ENCODE measurements around the gene MBNL1.
"Not testable (repeated sequence)": the region's sequence is repeated elsewhere in the genome, so short reads cannot be mapped to it uniquely, and the experiment has no call there.

MBNL1 gene

DNA sequence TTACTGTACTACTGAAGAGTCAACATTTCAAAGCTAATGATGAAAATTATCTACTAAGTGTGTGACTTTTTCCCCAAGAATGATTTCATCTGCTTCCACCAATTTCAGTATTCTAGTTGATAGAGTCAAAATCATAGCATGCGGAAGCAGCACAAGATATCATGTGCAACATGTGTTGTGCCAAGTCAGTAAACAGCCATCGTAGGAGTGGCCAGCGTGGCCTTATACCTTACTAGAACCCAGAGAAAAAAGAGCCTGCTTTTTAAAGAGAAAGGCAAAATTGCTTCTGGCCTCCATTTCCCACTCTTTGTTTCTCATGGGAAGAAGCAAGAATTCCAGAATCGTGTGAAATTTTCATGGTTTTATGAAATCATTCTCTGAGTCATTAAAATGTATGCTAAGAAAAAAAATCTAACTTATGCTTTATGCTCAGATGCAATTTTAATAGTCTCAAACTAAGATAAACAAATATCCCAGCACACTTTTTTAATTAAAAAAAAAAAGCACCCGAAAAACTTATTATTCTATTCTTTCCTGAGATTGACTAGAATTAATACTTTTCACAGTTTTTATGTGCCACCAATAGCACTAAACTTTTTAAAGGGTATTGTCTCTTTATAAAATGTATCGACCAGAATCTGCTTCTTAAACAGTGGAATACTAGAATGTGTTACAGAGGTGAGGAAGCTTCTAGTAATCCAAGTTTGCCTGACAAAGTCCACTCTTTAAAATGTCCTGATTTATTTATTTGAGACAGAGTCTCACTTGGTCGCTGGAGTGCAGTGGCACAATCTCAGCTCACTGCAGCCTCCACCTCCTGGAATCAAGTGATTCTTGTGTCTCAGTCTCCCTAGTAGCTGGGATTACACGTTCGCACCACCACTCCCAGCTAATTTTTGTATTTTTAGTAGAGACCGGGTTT, 87.3 kb downstream of the MBNL1 start:
- no peak for DNase-seq

DNA sequence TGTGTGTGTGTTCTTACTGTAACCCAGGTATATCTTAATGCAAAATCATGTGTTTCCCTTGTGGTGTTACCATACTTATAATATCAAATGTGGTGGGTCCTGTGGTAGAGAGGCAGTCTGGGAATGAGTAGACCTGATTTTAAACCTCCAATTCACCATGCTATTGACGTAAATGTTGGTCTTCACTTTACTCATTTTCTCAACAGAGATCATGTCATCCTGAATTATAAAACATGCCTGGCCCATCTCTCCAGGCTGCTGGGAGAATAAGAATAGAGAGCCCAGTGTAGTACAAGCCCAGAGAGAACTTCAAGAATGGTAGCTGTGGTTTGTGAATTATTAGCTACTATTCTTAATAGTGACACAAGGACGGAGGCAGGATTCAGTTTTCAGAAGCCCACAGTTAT, 88.1 kb downstream of the MBNL1 start:
- DNase-seq: no peak

DNA sequence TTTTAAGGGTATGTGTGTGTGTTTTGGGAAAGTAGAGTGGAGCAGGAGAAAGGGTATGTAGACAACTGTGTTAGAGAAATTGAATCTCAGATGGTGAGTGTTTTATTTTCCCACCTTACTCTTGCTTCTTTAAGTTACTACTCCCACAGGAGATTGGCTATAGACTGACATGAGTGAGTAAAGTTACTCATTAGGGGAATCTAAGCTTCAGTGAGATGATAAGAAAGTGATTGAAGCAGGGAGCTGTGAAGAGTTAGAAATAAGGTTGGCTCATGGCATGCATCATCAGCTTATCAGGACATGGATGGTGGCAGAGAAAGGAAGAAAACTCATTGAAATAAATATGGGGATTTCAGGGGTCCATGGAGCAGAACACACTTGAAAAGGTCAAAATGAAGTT, 88.9 kb downstream of the MBNL1 start:
- no peak for DNase-seq

DNA sequence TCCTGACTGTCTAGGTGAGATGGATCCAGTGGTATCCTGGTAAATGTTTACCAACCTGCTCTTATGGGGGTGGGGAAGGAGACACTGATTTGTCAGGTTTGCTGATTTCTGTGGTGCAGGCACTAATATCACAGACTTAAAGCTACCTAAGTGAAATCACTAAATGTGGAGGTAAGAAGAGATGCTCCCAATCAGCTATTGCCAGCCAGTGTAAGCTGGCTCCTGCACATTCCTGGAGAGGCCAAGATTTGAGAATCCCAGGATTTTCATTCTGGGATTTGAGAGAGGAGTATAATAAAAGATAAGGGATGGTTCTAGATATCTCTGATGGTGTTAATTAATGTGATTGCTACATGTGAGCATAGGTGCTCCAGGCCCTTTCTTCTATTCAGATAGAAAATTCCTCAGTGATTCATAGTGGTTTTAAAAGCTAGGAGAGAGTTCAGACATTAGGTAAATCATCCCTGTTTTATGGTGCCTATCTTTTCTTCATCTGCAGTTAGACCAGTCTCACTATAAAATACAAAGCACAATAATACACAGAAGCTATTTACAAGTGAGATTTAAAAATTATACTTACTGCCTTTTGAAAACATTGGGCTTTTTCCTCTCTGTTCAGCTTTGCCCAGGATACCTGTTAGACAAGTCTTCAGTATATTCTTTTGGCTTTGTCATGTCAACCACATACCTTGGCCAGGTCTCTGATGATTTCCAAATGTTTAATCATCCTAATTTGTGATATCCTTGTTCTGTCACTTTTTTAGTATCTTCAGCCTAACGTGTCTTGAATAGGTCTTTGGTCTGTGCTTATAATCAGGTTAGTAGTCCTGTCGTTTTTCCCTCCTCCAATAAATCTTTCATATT, 90.9 kb downstream of the MBNL1 start:
- no peak for DNase-seq

DNA sequence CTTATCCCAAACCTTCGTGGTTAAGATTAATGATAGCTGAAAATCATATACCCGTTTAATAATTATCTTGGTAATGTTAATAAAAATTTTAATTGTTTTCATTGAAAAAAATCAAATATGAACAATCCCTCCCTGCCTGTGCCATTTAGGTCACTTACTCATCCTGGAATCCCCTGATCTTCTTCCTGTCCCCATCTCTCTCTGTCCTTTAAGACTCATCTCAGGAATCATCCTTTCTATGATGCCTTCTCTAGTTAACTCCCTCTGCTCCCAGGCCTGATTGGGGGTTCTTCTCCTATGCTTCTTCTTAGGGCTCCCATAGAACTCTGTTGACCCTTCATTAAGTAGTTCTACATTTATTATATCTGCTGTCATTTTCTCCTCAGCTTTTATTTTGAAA, 91.6 kb downstream of the MBNL1 start:
- DNase-seq: no peak

DNA sequence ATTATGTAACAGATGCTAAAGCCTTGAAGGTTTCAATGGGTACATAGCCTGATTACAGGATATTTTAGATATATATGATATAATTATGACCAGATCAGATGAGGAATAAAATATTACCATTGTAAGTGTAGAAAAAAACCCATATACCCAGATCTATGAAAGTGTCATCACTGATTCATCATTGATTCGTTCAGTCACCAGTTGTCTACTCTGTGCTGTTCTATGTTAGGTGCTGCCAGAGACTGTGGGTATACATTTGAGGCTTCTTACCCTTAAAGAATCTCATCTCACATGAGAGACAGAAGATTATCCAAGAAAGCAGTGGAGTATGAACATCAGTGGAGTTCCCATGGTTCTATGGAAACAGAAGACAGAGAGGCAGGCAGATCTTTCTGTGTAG, 92.2 kb downstream of the MBNL1 start:
- no peak for DNase-seq

DNA sequence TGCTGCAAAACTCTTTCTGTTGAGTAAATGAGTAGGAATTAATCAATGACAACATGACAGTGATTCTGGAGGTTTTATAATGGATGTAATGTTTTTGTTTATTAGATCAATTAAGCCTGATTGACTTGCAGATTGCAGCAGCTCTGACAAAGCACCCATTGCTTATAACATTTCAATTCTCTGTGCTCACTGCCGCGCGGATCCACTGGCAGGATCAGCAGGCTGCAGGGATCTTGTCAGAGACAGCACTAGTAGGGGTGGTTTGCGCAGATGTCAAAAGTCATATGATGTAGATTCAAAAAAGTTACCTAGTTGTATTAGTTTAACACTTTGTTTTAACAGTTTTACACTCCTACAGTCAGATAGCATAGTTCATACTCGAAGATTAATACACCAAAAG, 93.4 kb downstream of the MBNL1 start:
- DNase-seq: no peak

DNA sequence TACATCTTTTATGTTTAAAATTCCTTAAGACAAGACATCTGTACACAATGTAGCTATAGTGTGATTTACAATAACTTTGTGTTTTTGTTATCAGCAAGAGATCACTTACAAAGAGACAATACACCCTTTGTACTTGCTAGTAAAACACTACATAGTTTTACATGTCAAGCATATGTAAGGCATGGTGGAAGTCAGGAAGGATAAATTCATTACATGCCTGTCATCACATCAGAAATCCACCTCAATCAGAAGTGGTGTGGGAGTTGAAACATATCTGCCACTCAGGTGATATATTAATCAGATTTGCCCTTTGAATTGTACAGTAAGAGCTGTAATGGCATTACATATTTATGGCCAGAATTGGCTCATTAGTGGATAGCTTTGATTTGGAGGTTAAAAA, 95.5 kb downstream of the MBNL1 start:
- DNase-seq: no peak

DNA sequence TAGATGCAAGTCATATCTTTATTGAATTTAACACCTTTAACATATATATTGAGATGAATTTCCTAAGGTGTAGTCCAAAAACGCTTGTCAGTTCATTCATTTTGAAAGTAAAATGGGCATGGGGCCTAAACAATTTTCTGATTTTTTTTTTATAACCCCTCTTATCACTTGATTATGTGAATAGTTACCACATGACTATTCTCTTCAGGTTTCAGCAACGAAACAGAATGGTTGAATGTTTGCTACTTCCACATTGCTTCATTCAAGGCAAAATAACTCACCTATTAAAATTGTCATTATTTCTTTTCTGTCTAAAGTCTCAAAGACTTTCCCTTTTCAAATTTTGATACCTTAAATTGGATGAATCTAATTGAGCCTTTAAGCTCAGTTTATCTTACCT, 96.4 kb downstream of the MBNL1 start:
- DNase-seq: no peak

DNA sequence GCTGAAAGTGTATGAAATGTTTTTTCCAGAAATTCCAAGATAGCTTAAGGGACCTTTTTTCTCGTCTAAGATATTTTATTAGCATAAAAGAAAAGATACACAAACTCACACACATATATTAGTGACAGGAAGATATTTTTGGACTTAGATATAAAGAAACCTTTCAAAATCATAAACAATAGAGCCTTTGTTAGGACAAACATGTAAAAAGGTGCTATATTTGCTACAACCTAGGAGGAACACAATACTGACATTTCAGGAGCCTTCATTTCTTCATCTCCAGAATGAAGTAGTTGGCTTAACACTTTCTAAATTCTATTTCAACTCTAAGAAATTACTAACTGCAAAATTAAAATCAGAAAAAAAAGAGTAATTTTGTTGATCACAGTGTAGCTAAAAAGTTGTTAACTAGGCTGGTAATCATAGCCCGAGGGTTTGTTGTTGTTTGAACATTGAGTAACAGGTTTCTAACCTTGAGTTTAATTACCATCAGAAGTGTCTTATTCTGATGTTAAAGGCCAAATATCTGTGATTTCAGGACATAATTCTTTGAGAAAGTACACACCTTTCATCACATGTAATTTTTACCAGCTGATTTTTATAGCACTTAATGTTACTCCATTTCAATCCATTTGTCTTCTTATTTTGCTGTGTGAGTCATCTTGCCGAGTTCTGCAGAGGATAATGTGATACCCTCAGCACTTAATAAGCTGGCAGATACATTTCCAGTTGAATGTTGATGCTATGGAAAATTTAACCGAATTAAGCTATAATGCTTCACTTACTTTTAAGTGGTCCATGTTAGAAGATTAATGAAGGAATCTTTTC, 97.3 kb downstream of the MBNL1 start:
- DNase-seq: no peak

DNA sequence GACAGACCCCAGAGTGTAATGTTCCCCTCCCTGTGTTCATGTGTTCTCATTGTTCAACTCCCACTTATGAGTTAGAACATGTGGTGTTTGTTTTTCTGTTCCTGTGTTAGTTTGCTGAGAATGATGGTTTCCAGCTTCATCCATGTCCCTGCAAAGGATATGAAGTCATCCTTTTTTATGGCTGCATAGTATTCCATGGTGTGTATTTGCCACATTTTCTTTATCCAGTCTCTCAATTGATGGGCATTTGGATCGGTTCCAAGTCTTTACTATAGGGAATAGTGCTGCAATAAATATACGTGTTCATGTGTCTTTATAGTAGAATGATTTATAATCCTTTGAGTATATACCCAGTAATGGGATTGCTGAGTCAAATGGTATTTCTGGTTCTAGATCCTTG, 98.5 kb downstream of the MBNL1 start:
- not testable (repeated sequence) for DNase-seq

DNA sequence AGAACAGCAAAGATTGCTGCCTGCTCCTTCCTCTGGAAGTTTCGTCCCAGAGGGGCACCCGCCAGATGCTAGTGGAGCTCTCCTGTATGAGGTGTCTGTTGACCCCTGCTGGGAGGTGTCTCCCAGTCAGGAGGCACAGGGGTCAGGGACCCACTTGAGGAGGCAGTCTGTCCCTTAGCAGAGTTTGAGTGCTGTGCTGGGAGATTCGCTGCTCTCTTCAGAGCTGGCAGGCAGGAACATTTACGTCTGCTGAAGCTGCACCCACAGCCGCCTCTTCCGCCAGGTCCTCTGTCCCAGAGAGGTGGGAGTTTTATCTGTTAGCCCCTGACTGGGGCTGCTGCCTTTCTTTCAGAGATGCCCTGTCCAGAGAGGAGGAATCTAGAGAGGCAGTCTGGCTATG, 103.9 kb downstream of the MBNL1 start:
- not testable (repeated sequence) for DNase-seq

DNA sequence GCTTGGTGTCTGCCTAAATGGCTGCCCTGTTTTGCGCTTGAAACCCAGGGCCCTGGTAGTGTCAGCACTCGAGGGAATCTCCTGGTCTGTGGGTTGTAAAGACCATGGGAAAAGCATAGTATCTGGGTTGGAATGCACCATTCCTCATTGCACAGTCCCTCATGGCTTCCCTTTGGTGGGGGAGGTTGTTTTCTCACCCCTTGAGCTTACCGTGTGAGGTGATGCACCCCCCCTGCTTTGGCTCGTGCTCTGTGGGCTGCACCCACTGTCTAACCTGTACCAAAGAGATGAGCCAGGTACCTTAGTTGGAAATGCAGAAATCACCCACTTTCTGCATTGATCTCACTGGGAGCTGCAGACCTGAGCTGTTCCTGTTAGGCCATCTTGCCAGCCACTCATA, 104.7 kb downstream of the MBNL1 start:
- DNase-seq: no peak

DNA sequence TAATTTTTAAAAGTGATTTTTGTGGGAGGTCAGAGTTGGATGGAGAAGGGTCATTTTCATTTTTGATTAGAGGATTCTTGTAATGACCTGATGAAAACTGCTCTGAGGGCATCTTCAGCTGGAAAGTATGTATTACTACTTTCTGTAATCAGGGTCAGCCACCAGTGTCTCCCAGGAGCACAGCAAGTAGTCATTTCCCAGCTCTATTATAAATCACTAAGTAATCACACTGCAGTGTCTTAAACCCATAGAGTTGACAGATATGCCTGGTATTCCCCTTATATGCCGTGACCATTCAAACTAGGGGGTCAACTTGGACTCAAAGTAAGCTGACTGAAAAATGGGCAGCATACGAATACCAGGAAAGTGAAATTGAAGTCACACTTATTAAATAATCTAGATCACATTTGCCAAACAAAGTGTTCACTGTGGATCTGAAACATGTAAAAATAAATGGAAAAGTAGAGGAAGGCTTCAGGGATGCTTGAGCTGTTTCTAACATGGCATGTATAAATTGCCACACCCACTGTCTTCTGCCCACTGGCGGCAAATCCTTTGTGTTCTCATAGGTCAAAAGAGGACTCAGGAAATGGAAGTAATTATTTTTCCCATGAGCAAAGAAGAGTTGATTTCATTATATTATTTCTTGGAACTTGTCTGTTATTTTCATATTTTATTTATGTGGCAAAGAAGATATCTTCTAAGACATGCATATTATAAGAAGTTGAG, 105.7 kb downstream of the MBNL1 start:
- DNase-seq: no peak

DNA sequence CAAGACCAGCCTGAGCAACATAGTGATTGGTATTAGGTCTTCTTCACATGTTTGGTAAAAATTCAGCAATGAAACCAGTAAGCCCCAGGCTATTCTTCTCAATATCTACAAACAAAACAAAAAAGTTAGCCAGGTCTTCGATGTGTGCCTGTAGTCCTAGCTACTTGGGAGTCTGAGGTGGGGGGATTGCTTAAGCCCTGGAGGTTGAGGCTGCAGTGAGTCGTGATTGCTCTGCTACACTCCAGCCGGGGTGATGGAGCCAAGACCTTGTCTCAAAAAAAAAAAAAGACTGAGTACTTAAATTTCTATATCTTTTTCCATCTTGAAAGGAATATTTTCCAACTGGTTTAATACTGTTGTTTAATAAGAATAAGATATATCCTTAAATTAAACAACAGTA, 106.8 kb downstream of the MBNL1 start:
- no peak for DNase-seq

DNA sequence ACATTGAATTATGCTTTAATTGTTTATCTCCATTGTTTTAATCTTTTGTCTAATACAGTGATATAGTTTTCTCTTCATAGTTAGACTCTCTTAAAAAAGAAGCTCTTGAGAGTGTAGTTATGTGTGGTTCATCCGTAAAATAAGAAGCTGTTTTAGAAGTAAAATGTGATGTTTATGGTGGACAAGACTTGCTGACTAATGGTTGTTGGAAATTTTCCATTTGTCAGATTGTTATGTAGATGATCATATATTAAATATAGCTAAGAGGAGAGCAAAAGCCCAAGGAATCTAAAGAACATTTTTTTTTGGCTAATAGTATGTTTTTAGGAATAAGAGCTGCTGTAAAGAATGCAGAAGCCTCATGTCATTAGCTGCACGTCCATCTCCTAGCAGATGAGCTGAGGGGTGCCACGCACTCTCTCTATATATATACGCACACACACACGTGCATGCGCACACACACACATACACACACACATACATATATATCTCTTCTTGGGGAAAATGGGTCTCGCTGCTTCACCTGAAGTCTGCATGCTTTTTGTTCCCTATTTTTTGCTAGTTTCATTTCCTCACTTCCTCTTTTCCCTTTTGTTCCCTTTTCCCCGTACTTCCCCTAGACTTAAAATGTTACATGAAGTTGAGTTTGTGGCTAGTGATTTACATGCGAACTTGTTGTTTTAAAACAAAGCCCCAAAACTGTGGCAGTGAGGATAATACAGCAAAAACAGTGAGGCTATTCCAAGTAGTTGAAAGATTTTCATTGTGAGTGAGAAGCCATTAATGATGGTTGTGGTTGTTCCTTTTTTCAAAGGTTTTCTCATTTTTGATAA, 107.8 kb downstream of the MBNL1 start:
- no peak for DNase-seq

DNA sequence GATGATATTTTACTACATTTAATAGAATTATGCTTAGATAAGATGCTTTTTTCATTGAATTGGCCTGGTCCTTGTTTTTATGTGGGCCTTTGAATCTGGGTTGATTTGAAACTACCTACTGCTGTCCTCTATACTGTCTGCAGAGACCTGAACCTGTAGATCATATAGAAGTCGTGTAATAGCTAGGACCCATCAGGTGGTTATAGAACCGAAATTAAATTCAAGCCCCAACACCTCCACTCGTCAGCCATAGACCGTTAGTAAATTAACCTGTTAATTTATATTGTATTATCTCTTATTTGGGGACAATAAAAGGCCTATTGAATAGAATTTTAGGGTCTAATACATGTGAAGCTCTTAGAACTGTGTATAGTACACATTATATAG, 108.4 kb downstream of the MBNL1 start:
- no peak for DNase-seq

DNA sequence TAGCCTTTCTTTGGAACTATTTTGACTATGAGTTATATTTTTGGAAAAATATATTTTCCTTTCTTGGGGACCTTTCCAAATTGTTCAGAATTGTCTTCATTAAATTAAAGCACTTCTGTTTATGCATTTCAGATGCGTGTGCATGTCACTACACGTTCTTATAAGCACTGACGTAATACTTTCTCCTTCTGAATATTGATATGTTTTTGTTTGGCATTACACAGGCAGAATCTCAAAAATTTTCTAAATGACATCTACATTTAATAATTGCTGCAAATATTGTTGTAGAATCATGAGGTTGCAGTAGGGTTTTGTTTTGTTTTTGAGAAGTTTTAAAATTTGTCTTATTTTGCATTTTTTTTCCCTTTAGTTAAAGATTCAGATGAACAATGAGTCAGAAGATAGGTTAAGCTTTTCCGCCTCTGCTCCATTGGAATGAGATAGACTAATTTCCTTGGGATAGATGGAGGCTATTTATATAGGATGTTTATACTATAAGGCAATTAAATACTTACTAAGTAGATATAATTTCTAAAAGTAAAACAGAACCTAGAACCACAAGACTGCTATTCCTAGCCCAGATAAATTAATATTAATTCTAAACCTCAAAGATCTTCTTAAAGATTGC, 110.8 kb downstream of the MBNL1 start:
- DNase-seq: no peak

DNA sequence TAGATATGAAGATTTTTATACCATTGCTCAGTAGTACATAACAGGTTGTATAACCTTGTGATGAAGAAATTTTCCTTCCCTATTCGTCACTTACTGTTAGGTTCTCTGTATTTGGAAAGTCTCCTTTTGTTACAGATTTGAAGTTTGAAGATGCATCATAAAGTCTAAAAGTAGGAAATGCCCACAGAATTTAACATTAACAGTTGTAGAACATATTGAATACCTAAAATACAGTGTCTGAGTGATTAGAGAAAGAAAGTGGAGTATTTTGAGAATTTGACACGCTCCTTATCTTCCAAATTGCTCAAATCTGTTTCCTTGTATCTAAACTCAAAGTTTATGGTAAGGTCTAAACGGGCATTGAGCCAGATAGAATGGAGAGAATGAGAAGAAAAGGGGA, 111.3 kb downstream of the MBNL1 start:
- no peak for DNase-seq

DNA sequence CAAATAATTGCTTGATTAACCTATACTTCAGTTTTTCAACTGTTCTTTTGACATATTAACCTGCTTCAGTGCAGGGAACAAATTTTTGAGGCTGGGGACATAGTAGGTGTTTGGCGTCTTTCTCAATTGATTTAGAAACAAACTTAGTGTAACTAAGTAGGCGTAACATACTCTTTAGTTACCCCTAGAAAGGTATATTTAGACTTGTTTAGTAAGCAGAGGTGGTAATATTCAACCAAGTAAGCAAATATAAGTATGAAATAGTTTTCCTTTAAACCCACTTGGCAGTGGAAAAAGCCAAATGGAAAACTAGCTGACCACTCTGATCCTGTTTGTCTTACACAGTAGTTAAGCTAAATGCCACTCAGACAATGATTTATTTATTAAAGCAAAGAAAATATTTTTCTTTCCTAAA, 113.2 kb downstream of the MBNL1 start:
- DNase-seq: no peak
